Right lobe of liver (tissue), 6 donors: ENCODE results near the gene FAM163B. TPM values are rescaled to one million over a fixed set of nuclear protein-coding genes. Genes with fewer than 3 reads are reported as not detected.

ENCODE experiments used
- ATAC-seq, 4 donors: fragments of 200-7000 bp; cut with Tn5 transposase; one replicate each; pipeline ENCODE4 v1.9.1; 2020; ENCODE audit warnings: mild to moderate bottlenecking in 4 of 4, moderate library complexity in 4 of 4
- DNase-seq, 3 donors: peaks; one replicate each; pipeline ENCODE4 v3.0.0-alpha.2; 2020
- H3K27ac ChIP-seq, 3 donors: fragments of 200-600 bp; one replicate each; pipeline ENCODE4 v1.8.0; 2022
- H3K27me3 ChIP-seq, 2 donors: fragments of 200-600 bp; one replicate each; pipeline ENCODE4 v1.8.0; 2022
- H3K36me3 ChIP-seq, 4 donors: fragments of 200-600 bp; sonication (generic) in 1 of 4; one replicate each; pipeline versions ENCODE4 v1.5.1 to v1.8.0; 2017 to 2022; ENCODE audit warnings: control low read depth in 1 of 4
- H3K4me1 ChIP-seq, 4 donors: fragments of 200-600 bp; sonication (generic) in 1 of 4; one replicate each; pipeline versions ENCODE4 v1.5.1 to v1.8.0; 2017 to 2022; ENCODE audit warnings: control low read depth in 1 of 4
- H3K4me3 ChIP-seq, 3 donors: fragments of 200-600 bp; one replicate each; pipeline ENCODE4 v1.8.0; 2022
- H3K9me3 ChIP-seq, 4 donors: fragments of 200-600 bp; sonication (generic) in 1 of 4; one replicate each; pipeline versions ENCODE4 v1.5.1 to v1.8.0; 2017 to 2022; ENCODE audit warnings: control low read depth in 1 of 4
- CTCF ChIP-seq, 4 donors: fragments of 200-600 bp in 3 of 4; fragments of 450-650 bp in 1 of 4; IDR thresholded peaks; one replicate each; pipeline versions ENCODE4 v1.5.1 to v1.8.0; 2016 to 2022; ENCODE audit warnings: antibody characterized with exemption in 4 of 4, mild to moderate bottlenecking in 2 of 4
- POLR2A ChIP-seq: fragments of 450-650 bp; IDR thresholded peaks from one replicate; pipeline ENCODE4 v1.6.1; 2017; ENCODE audit warnings: antibody characterized with exemption, mild to moderate bottlenecking
- WGBS: methylation state at CpG from one replicate; pipeline ENCODE4 v1.1.6; 2018; ENCODE audit warnings: low coverage, low lambda C conversion rate; ENCODE audit not compliant: insufficient coverage; ENCODE audit errors: missing lambda C conversion rate; 5-methylcytosine and 5-hydroxymethylcytosine counted together
- intact Hi-C, 2 donors: fragments of 100-400 bp; cut with DNase I; formaldehyde crosslinking; loops; one replicate each; pipeline versions ENCODE4 v1.11.2 to v1.14.1; 2022
- total RNA-seq, 6 experiments: library from RNA; depleted of rRNA in 2 of 6; stranded (reverse); fragments of >200 nt in 2 of 6; fragmentation: NEBNext Ultra II Directional in 3 of 6; extraction: Animal tissue kit (Norgen Biotek cat#: 25700) in 3 of 6; gene quantifications; one replicate each; pipeline versions ENCODE4 v1.1.0 to v1.2.4, GENCODE V29; 2016 to 2023
- donor health status: DM: no; HTN: yes; CAD: no.
- donor health status: DM: no; HTN: no; CAD: no.
- donor health status: DM: no; HTN: no; CAD: no.
- donor health status: DM: no; HTN: yes; CAD: no.
- donor health status: DM: no; HTN: yes; CAD: no.

Gene FAM163B
- total RNA-seq, 6 experiments from 2014 or later = 1.6 to 5.8 (median 3.0) TPM

GRCh38 chr9:133581011-133581410, 28.2 kb downstream of the FAM163B start:
- H3K9me3 ChIP-seq = no peaks in the 10 kb centered on the region
- ATAC-seq = no peak
- DNase-seq = no peak
- H3K27me3 ChIP-seq = no peaks in the 10 kb centered on the region
- intact Hi-C loops = loop anchor here in 1 of 2 donors (10.0 kb wide), 1 partner anchor 56 kb away; the partner anchor contains the start of gene MYMK
- H3K36me3 ChIP-seq = no peaks in the 10 kb centered on the region
- TF ChIP-seq CTCF (IDR thresholded peaks at IDR 0.05) (no peak), POLR2A (no peak)
- 51% methylated on average over 4 of the region's 4 CpGs for WGBS
- no peaks in the 10 kb centered on the region for H3K4me1 ChIP-seq
- H3K27ac ChIP-seq = no peak overlapping the region
- no peak overlapping the region for H3K4me3 ChIP-seq

GRCh38 chr9:133580419-133580738, 28.8 kb downstream of the FAM163B start:
- Histone ChIP-seq H3K36me3 (no peaks in the 10 kb centered on the region), H3K9me3 (no peaks in the 10 kb centered on the region), H3K27me3 (no peaks in the 10 kb centered on the region), H3K4me3 (no peak overlapping the region), H3K27ac (no peak overlapping the region), H3K4me1 (no peaks in the 10 kb centered on the region)
- ATAC-seq (no peak), DNase-seq (no peak)
- no peak for TF ChIP-seq CTCF (IDR thresholded peaks at IDR 0.05)
- TF ChIP-seq POLR2A = no peak
- WGBS = 62% methylated on average over 4 of the region's 6 CpGs
- intact Hi-C loops = loop anchor here in 1 of 2 donors (10.0 kb wide), 1 partner anchor 56 kb away; the partner anchor contains the start of gene MYMK

GRCh38 chr9:133579601-133580418, 29.4 kb downstream of the FAM163B start:
- TF ChIP-seq CTCF (IDR thresholded peaks at IDR 0.05) (no peak), POLR2A (no peak)
- no peak overlapping the region for H3K27ac ChIP-seq
- no peaks in the 10 kb centered on the region for H3K4me1 ChIP-seq
- H3K9me3 ChIP-seq = no peaks in the 10 kb centered on the region
- no peaks in the 10 kb centered on the region for H3K27me3 ChIP-seq
- no peaks in the 10 kb centered on the region for H3K36me3 ChIP-seq
- DNase-seq (no peak), ATAC-seq (no peak)
- intact Hi-C loops = loop anchor here in 1 of 2 donors (10.0 kb wide), 1 partner anchor 55 kb away; the partner anchor contains the start of gene MYMK
- H3K4me3 ChIP-seq = no peak overlapping the region
- WGBS = 67% methylated on average over 8 of the region's 31 CpGs

- H3K9me3 ChIP-seq = no peaks in the 10 kb centered on the region
- no peak overlapping the region for H3K27ac ChIP-seq
- no peak for ATAC-seq
- TF ChIP-seq CTCF (IDR thresholded peaks at IDR 0.05) = no peak
- no peak for TF ChIP-seq POLR2A
- 60% methylated on average over 9 of the region's 41 CpGs for WGBS
- intact Hi-C loops = no loop called here
- DNase-seq = no peak
- H3K36me3 ChIP-seq = no peaks in the 10 kb centered on the region
- no peak overlapping the region for H3K4me3 ChIP-seq
- no peaks in the 10 kb centered on the region for H3K27me3 ChIP-seq
- H3K4me1 ChIP-seq = no peaks in the 10 kb centered on the region
These were observed 30.4 kb downstream of the FAM163B start for GRCh38 chr9:133578524-133579441.
